ENCODE data around the gene KRTAP5-3.

KRTAP5-3 gene

DNA sequence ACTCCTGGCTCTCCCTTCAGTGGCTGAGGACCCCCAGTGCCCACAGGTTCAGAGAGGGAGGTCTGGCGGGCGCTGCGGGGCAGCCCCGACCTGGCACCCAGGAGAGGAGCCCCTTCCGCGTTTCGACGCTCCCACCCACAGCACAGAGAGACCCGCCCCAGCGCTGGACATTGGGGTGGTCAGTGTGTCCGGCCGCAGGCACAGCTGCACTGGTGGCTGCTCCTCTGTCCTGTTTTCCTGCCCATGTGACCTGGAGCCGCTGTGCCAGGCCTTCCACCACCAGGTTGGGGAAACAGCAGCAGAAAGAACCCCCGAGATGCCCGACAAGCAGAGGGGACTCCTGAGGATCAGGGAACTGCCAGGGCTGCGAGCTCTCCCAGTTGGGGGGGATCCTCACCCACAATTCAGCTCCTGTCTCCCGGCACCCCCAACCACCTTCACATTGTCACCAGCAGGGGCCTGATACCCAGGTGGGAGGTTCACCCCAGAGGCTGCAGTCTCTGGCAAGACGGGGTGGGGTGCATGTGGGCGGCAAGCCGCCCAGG is 35.0 kb upstream of the KRTAP5-3 start:
- DNase-seq (ENCODE audit: low read depth in 2 of 2), result no peak

DNA sequence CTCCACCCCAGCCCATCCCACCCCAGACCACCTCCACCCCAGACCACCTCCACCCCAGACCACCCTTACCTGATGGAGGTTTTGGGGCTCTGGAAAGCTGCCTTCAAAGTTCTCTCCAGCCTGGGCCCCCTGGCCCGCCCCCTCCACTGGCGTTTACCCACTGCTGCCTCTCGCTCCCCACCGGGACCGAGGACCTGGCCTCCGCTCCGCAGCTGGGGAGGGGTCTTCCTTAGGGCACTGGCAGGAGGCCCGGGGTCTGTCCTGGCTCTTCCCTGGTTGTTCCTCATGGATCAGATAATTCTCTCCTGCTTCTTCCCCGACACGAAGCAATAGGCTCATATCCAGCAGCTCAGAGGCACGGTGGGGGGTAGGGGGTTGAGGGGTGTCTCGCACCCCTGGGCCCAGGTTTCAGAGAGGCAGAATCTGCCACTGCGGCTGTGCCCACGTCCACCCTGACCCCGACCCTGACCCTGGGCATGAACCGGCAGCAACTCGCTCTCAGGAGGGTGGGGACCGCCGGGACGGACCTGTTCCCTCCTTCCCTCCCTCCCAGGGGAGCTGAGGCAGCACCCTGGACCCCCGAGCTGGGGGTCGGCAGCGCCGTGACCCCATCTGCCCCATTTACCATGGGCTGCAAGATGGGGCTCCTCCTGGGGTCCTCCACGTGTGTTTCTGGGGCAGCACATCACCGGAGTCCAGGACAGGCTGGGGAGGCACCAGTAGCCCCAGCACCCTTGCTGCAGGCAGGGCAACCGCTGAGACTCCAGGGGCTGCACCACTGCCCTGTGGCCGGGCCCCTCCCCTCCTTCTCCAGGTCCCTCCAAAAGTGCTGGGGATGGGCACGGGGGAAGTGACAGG is 34.3 kb upstream of the KRTAP5-3 start:
- no peak for DNase-seq (ENCODE audit: low read depth in 2 of 2)

DNA sequence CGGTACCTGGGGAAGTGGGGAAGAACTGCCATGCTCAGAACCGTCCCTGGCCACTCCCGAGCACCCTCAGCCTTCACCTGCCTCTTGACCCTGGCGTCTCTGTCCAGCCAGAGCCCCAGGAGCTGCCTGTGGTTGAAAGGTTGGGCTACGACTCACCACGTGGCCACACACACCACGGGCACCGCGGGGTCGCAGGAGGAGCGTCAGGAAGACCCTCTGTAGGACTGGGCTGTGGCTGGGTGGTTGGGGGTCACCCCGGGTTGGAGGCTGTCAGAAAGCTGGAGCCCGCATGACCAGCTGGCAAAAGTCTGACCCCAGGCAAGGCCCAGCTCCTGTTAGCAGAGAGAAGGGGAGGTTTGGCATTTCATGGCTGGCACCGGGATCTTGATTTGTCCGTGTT is 32.8 kb upstream of the KRTAP5-3 start:
- DNase-seq (ENCODE audit: low read depth in 2 of 2), result no peak

DNA sequence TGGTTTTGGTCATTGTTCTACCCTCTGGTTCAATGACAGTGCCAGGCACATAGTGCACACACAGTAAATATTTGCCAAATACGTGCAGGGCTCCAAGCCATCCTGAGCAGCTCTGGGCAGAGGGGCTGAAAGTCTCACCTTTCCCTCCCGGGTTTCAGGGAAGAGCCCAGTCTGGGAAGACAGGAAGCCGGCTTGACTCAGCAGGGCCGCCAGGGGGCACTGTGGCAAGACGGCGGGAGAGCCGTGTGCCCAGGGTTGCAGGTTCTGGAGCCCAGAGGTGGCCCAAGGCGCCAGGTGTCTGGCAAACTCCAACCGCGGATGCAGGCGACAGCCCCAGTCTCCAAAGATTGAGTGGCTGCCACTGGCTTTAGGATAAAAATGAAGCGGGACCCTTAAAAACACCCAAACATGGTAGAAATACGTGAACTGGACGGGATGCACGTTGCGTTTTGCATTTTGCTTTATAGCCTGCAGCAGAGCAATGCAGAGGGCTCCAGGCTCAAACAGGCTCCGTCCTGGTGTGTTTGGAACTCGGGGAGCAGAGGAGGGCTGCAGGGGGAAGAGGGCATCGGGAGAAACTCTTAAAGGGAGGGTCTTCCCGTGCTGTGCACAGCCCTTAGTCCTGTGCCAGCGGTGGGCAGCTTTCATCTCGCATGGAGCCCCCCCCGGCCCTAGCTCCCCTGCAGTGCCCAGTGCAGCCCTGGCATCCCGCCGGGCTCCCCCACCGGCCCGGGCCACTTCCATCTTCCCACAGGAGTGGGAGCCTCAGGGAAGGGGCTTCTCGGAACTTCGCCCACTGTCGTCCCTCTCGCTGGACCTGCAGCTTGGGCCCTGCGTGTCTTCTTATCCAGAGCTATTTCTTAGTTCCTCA is 32.0 kb upstream of the KRTAP5-3 start:
- DNase-seq (ENCODE audit: low read depth in 2 of 2), result no peak

DNA sequence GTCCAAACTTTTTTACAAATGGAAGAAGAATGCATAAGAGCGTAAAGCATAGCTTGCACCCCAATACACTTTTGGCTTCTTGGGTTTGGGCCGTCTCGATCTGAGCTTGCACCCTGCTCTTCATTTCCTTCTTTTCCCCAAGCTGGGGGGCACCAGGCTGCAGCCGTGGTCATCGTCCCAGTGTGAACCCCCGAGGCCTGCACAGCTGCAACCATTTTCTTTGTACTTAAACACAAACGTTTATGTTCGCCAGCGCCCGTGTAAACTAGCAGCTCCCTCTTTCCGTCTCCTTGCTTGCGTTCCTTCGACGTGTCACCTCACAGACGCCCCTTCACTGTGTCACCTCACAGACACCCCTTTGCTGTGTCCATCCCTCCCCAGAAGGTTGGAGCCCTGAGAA is 31.4 kb upstream of the KRTAP5-3 start:
- no peak for DNase-seq (ENCODE audit: low read depth in 2 of 2)

DNA sequence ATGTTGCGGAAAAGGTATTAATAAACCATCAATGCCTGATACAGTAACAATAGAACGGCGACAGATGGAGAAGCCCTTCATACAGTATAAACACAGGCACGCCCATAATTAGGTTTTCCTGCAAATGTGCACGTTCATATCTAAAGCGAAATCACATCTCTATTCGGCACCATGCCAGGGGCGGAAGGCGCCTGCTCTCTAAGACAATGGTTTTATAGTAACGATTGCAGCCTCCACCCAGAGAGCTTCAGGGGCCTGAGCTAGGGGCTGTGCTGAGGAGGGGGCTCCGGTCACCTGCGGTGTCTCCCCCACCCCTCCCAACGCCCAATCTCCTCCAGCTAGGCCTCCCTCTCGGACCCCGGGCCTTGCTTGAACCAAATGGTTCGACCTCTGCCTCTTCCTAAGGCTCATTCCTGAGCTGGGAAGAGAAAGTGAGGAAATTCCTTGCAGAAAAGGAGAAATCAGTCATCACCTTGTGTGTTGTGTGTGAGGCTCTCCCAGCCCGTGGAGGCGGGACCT is 30.9 kb upstream of the KRTAP5-3 start:
- no peak for DNase-seq (ENCODE audit: low read depth in 2 of 2)

DNA sequence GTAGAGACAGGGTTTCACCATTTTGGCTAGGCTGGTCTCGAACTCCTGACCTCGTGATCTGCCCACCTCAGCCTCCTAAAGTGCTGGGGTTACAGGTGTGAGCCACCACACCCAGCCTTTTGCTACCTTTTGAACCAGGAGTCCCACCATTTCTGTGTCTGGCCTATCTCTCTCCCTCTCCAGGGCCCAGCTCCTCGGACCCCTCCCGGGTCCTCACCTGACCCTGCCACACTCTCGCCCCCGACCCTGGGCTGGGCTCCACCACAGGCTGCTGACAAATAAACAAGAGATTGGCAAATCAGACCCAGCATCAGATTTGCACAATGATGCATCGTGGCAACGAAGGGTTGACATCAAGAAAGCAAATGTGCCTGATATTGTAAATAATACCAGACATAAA is 30.1 kb upstream of the KRTAP5-3 start:
- DNase-seq (ENCODE audit: low read depth in 2 of 2), result no peak

DNA sequence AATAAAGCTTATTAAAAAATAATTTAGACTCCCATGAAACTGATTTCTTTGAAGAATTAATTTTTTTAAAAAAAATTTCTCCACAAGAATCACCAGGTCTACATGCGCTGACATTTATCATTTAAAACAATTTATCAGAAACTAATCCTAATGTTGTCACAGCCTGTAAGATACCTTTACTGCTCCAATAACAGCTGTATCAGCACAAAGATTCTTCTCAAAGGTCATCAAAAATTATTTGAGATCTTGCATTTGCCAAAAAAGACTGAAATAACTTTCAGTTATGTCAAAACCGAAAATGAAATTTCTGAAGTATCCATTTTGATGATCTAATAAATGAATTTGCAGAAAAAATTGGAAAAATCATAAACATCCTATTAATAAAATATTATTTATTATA is 29.4 kb upstream of the KRTAP5-3 start:
- DNase-seq (ENCODE audit: low read depth in 2 of 2), result no peak

DNA sequence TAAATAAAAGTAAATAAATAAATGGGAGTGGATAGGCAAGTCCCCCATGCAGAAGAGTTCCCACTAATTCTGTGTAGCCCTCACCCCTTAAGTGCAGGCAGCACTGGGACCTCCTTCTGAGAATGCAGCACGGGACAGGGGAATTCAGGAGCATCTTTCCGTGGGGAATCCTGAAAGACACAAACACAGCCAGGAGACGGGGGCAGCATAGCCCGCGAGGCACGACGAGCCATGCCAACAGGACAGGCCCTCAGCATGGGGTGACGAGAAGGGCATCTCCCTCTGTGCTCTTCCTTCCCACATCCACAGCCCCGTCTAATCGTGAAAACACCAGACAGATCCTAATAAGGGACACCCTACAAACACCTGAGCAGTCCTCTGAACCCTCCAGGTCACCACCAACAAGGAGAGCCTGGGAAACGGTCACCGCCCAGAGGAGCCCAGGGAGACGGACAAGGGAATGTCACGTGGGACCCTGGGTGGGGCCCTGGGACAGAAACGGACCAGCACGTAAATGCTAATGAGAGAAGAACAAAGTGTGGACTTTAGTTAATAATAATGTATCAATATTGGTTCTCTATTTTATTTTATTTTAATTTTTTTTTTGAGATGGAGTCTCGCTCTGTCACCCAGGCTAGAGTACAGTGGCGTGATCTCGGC is 28.2 kb upstream of the KRTAP5-3 start:
- DNase-seq (ENCODE audit: low read depth in 2 of 2), result no peak

DNA sequence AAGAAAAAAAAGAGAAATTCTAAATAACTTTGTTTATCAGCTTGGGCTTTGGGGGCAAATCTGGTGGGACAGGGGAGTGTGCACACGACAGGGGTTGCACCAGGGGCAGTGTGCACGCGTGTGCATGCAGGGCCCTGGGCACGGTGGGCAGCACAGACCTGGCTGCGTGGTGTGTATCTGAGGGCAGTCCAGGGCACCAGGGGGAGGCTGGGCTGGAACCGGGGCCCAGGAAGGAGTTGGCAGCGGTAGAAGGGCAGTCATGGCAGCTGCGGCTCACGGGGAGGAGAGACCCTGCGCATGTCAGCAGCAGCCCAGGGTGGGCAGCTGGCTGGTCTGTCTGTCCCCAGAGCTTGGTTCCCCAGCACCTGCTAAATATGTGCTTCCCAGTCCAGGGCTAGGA is 25.6 kb upstream of the KRTAP5-3 start:
- DNase-seq (ENCODE audit: low read depth in 2 of 2), result no peak

DNA sequence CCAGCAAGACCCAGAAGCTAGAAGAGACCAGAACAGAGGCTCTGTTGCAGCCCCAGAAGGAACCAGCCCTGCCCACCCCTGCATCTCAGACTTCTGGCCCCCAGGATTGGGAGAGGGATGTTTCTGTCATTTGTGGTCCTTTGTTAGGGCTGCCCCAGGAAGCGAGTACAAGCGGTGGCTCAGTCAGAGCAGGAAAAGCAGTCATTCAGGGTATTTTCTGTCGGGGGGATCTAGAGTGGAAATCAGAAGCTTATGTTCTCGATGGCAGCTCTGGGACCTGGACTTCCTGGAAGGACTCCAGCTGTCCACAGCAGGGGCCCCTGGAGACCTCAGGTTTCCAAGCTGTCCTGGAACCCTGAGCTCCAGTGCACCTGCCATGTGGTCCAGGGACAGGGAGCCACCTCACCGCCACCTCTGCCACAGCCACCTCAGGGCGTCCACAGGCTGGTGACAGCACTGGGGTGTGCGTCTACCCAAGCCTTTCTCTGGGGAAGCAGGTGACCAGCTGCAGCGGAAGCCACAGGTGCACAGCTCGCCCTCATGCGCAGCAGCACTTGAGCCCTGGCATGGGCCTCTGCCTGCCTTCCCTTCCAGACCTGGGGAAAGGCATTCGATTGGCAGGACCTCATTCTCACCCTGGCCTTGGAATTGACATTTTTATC is 23.9 kb upstream of the KRTAP5-3 start:
- DNase-seq (ENCODE audit: low read depth in 2 of 2), result no peak

DNA sequence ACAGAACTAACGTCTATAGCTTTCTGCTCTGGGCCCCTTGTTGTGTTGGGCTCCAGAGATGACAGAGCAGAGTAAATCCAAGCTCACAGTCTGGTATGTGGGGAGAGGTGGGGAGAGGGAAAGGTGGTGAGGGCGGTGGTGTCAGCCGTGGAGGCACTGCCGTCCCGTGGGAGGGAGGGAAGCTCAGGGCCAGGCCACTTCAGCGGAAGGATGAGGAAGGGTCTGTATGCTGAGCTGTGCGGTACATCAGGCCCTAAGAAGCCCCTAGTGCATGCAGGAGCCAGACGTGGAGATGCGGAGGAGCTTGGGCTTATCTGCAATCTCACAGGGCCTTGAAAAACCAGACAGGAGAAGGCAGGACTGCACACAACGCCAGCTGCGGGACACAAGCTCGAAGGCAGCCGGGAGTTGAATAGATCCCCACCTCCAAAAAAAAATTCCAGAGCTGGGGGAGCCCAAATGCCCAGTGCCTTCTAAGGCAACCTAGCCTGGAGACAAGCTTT is 22.9 kb upstream of the KRTAP5-3 start:
- no peak for DNase-seq (ENCODE audit: low read depth in 2 of 2)

DNA sequence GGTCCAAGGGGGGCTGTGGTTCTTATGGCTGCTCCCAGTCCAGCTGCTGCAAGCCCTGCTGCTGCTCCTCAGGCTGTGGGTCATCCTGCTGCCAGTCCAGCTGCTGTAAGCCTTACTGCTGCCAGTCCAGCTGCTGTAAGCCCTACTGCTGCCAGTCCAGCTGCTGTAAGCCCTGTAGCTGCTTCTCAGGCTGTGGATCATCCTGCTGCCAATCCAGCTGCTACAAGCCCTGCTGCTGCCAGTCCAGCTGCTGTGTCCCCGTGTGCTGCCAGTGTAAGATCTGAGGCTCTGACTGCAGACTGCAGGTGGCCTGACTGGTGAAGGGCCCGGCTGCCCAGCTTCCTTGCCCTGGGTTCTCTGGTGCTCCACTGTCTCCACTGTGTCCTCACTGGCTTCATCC is 22.0 kb upstream of the KRTAP5-3 start:
- DNase-seq (ENCODE audit: low read depth in 2 of 2), result no peak

DNA sequence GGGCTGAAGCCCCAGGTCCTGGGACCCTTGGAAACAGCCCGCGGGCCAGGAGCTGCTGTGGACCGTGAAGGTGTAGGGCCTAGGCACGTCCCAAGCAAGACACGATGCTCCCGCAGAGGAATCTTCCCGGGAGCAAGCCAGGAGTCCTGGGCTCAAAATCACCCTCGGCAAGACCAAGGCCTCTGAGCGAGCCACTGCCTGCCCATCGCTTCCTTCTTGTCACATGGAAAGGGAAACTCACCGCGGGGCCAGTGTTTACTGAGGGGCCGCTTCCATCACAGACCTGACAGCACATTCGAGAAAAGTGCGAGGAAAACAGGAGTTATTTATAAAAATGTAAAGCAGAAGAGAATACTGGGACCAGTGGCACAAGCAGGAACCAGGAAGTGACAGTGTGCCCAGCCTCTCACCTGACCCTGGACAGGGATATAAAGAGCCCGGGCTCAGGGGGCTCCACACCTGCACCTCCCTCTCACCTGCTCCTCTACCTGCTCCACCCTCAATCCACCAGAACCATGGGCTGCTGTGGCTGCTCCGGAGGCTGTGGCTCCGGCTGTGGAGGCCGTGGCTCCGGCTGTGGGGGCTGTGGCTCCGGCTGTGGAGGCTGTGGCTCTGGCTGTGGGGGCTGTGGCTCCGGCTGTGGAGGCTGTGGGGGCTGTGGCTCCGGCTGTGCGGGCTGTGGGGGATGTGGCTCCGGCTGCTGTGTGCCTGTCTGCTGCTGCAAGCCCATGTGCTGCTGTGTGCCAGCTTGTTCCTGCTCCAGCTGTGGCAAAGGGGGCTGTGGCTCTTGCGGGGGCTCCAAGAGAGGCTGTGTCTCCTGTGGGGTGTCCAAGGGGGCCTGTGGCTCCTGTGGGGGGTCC is 21.3 kb upstream of the KRTAP5-3 start, which contains the start of gene KRTAP5-5:
KRTAP5-5 (plus strand) TSS at position 450 of the 860 bp plus-strand sequence; CDS start at position 516, 66 bp downstream.
- DNase-seq (ENCODE audit: low read depth in 2 of 2), result no peak

DNA sequence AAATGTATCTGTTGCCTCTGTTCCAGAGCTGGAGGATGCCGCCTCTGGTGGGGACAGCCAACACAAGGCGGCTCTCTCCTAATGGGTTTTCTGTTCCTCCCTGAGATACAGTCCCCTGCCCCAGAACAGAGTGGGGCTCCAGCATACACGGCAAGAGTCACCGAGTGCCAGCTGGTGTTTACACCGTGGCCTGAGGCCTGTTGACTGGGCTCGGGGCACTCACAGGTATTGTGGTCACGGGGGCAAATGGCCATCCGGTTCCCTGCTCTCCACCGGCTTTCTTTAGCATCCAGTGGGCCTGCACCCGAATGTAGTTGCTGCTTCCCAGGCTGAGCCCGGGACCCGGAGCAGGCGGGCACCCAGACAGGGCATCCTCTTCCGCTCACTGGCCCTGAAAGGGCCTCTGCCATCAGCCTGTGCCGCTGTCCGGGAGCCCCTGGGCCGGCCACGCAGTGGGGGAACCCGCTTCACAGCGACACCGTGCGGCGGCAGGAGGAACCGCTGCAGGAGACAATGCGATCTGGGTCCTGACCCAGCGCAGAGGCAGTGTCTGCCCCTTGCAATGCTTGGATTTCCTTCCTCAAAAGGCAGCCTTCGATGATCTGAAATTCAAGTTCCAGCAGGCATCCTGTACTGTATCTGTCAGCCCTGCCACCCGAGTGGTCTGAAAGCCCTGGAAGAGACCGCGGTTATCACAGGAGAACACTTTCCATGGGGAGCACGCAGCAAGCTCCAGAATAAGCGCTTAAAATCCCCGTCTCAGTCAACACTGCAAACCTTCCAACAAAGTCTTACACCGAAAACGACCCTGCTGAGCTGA is 20.5 kb upstream of the KRTAP5-3 start:
- DNase-seq (ENCODE audit: low read depth in 2 of 2), result no peak

DNA sequence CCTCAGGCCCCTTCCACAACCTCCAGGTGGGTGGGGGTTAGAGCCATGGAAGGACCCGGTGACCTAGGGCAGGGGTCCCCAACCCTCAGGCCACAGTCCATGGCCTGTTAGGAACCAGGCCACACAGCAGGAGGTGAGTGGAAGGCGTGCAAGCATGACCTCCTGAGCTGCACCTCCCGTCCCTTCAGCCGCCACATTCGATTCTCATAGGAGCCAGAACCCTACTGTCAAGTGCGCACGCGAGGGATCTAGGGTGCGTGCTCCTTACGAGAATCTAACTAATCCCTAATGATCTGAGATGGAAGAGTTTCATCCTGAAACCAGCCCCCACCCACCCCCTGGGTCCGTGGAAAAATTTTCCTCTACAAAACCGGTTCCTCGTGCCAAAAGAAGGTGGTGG is 17.3 kb upstream of the KRTAP5-3 start:
- no peak for DNase-seq (ENCODE audit: low read depth in 2 of 2)

DNA sequence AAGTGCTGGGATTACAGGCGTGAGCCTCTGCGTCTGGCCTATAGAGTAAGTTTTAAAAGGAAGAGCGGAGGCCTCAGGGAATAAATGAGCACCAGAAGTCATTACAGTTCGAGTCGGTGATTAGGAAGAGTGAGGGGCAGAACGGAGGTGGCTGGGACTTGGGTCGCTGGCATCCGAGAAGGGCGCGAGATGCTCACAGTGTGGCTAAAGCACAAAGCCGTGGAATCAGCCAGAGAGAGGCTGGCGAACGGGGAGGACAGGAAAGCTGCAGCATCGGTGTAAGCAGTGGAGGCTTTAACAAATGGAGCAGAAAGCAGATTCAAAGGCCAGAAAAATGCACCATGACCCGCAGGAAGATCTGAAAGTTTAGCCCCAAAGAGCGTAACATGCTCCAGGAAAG is 16.4 kb upstream of the KRTAP5-3 start:
- DNase-seq (ENCODE audit: low read depth in 2 of 2), result no peak

DNA sequence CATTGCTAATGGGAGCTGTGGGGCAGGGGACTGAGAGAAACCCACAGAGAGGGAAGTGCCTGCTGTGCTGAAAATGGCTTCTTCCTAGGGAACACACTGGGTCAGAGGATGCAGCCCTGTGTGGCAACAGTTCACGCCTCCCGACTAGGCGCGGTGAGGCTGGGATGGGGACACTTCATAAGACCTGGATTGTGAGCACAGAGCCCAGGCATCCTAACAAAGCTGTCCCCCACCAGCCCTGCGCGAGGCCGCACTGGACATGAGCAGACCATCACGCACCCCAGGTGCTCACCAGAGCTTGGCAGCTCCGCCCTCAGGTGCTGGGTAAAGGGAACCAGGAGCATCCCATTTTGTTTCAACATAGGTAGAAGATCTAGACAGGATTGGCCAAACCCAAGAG is 15.5 kb upstream of the KRTAP5-3 start:
- no peak for DNase-seq (ENCODE audit: low read depth in 2 of 2)

DNA sequence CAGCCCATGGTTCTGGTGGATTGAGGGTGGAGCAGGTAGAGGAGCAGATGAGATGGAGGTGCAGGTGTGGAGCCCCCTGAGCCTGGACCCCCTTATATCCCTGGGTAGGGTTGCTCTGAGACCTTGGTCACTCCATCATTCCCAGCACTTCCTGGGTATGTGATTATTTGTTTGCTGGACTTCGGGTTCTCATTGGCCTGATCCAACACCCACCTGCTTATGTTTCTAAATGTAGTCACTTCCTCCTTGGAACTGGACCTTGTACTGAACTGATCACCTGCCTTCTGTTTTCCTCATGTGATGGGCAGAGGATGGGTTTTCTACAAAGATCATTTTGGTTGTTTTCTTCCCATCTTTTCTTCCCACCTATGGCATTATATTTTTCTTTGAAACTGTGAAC is 13.8 kb upstream of the KRTAP5-3 start, which contains the start of gene KRTAP5-4:
KRTAP5-4 (minus strand) TSS at position 53 of the 400 bp plus-strand sequence; CDS start at position 8, 45 bp downstream.
- no peak for DNase-seq (ENCODE audit: low read depth in 2 of 2)
